Endothelial cell of umbilical vein (primary cell): ENCODE measurements around the gene RPL31. TPM values are rescaled to one million over a fixed set of nuclear protein-coding genes. Genes with fewer than 3 reads are reported as not detected.

Source experiments
- BruUV-seq: library from RNA; stranded (reverse); fragments of 400-500 nt; replicated peaks from 2 replicates; lab custom pipeline; 2021; lab: Mats Ljungman, UMichigan
- CTCF ChIA-PET: fragments of 300-600, 350-600 bp; sonication (Branson Sonifier 250); formaldehyde crosslinking; loops from one replicate; lab custom pipeline; 2021; ENCODE audit warnings: antibody characterized with exemption, inconsistent platforms; lab: Charles Lee
- POLR2A ChIA-PET: fragments of 300-600, 350-600 bp; sonication (Branson Sonifier 250); formaldehyde crosslinking; loops from one replicate; lab custom pipeline; 2021; ENCODE audit warnings: antibody characterized with exemption, inconsistent platforms; lab: Charles Lee
- DNase-seq: peaks from one replicate; pipeline ENCODE4 v3.0.0-alpha.2; 2011; ENCODE audit warnings: low read depth, low spot score
- FAIRE-seq: peaks from 2 replicates; lab custom pipeline; 2011; peaks lifted over from hg19 to GRCh38; lab: Jason Lieb, UNC
- H2AFZ ChIP-seq: 2 replicates; pipeline ENCODE4 v1.6.0; 2012; ENCODE audit warnings: low read depth, low read length, control low read depth, inconsistent platforms
- H3K27ac ChIP-seq: 2 replicates; pipeline ENCODE4 v1.5.1; 2011; ENCODE audit warnings: low read depth, mild to moderate bottlenecking, control low read depth, low read length, moderate library complexity; ENCODE audit not compliant: insufficient read depth
- H3K27me3 ChIP-seq, 2 experiments: 2 replicates each; pipeline versions ENCODE4 v1.6.0 to v1.6.1; 2011; ENCODE audit warnings: low read length in 2 of 2, mixed read lengths in 1 of 2; ENCODE audit not compliant: control insufficient read depth in 2 of 2, insufficient read depth in 2 of 2
- H3K36me3 ChIP-seq, 2 experiments: 2 replicates in 1 of 2; 3 replicates in 1 of 2; pipeline ENCODE4 v1.5.1; 2011; ENCODE audit warnings: low read length in 2 of 2, mild to moderate bottlenecking in 1 of 2, moderate library complexity in 1 of 2; ENCODE audit not compliant: control insufficient read depth in 2 of 2, insufficient read depth in 2 of 2; ENCODE audit errors: extremely low read depth in 1 of 2
- H3K4me1 ChIP-seq: 3 replicates; pipeline ENCODE4 v1.5.1; 2011; ENCODE audit warnings: mild to moderate bottlenecking, low read length; ENCODE audit not compliant: control insufficient read depth, insufficient read depth; ENCODE audit errors: extremely low read depth
- H3K4me2 ChIP-seq: 2 replicates; pipeline ENCODE4 v1.6.1; 2011; ENCODE audit warnings: low read length, control low read depth, mixed read lengths; ENCODE audit not compliant: insufficient read depth
- H3K4me3 ChIP-seq, 3 experiments: fragments of 200-600 bp in 1 of 3; sonication (generic), shearing (Covaris generic) in 1 of 3; replicated peaks in 1 of 3; 2 replicates each; pipeline ENCODE4 v1.5.1; 2011 to 2016; ENCODE audit warnings: control low read depth in 3 of 3, low read length in 3 of 3, mild to moderate bottlenecking in 2 of 3, inconsistent platforms in 1 of 3, low read depth in 1 of 3, moderate library complexity in 1 of 3; ENCODE audit not compliant: insufficient read depth in 1 of 3
- H3K79me2 ChIP-seq: 2 replicates; pipeline ENCODE4 v1.6.0; 2012; ENCODE audit warnings: low read length, inconsistent platforms; ENCODE audit not compliant: control insufficient read depth, insufficient read depth
- H3K9ac ChIP-seq: replicated peaks from 2 replicates; pipeline ENCODE3; 2011; ENCODE audit warnings: low read length, control low read depth; ENCODE audit not compliant: insufficient read depth; ENCODE audit errors: extremely low read depth
- H3K9me1 ChIP-seq: replicated peaks from 3 replicates; pipeline ENCODE4 v1.6.0; 2011; ENCODE audit warnings: mild to moderate bottlenecking, low read length; ENCODE audit not compliant: control insufficient read depth, insufficient read depth; ENCODE audit errors: extremely low read depth
- H3K9me3 ChIP-seq: replicated peaks from 2 replicates; pipeline ENCODE4 v1.5.1; 2012; ENCODE audit warnings: low read length, inconsistent platforms; ENCODE audit not compliant: control insufficient read depth, insufficient read depth
- H4K20me1 ChIP-seq: replicated peaks from 2 replicates; pipeline ENCODE3; 2011; ENCODE audit warnings: mild to moderate bottlenecking, low read length; ENCODE audit not compliant: control insufficient read depth, insufficient read depth; ENCODE audit errors: extremely low read depth
- EZH2 ChIP-seq: IDR thresholded peaks from 2 replicates; pipeline ENCODE4 v1.6.1; 2012; ENCODE audit warnings: borderline replicate concordance, low read depth, mild to moderate bottlenecking, moderate library complexity, low read length, inconsistent platforms; ENCODE audit not compliant: severe bottlenecking
- FOS ChIP-seq: IDR thresholded peaks from 2 replicates; pipeline ENCODE4 v1.6.1; 2011; ENCODE audit warnings: mild to moderate bottlenecking, low read length, moderate library complexity, borderline replicate concordance; ENCODE audit not compliant: insufficient read depth
- GATA2 ChIP-seq: IDR thresholded peaks from 2 replicates; pipeline ENCODE4 v1.7.0; 2011; ENCODE audit warnings: low read depth, mild to moderate bottlenecking, moderate library complexity, mixed read lengths, low read length; ENCODE audit not compliant: insufficient read length, insufficient read depth
- JUN ChIP-seq: IDR thresholded peaks from 2 replicates; pipeline ENCODE4 v1.6.1; 2011; ENCODE audit warnings: borderline replicate concordance, low read depth; ENCODE audit not compliant: insufficient read length, insufficient read depth
- MAX ChIP-seq: IDR thresholded peaks from 2 replicates; pipeline ENCODE4 v1.6.1; 2011; ENCODE audit not compliant: insufficient read depth, insufficient read length
- MYC ChIP-seq: IDR thresholded peaks from one replicate; pipeline ENCODE4 v1.6.1; 2011; ENCODE audit warnings: mild to moderate bottlenecking, low read depth, low read length
- POLR2A ChIP-seq: IDR thresholded peaks from 2 replicates; pipeline ENCODE4 v1.6.1; 2012; ENCODE audit warnings: low read depth, mild to moderate bottlenecking, control low read depth, low read length
- POLR2AphosphoS5 ChIP-seq: IDR thresholded peaks from 2 replicates; pipeline ENCODE4 v1.6.1; 2012; ENCODE audit warnings: low read depth, mild to moderate bottlenecking, control low read depth, low read length, moderate library complexity; ENCODE audit not compliant: insufficient read depth
- dilution Hi-C: fragments of 300-500 bp; cut with MboI; formaldehyde crosslinking; loops from one replicate; pipeline ENCODE4 v1.15.0; 2019; ENCODE audit warnings: low sequenced_read_pairs; ENCODE audit not compliant: extremely low pct_ligation_motif_present
- intact Hi-C: fragments of 100-400 bp; cut with micrococcal nuclease; formaldehyde crosslinking; loops from one replicate; pipeline ENCODE4 v1.10.0; 2022
- polyA plus RNA-seq, 4 experiments: library from polyadenylated mRNA; depleted of rRNA in 3 of 4; stranded (reverse) in 3 of 4; unstranded in 1 of 4; fragments of >200 nt; gene quantifications; 2 replicates each; pipeline versions ENCODE4 v1.2.1 to v1.2.3, GENCODE V29; 2011 to 2012; ENCODE audit warnings: missing spikeins in 1 of 4
- total RNA-seq: library from RNA; stranded (reverse); gene quantifications from 2 replicates; pipeline ENCODE4 v1.2.3, GENCODE V29; 2021
- TF ChIP-seq, protein P1 (sequence below), 2 donors: IDR thresholded peaks; 1 replicate in 1 of 2; 2 replicates in 1 of 2; pipeline ENCODE4 v1.5.1; 2011; ENCODE audit warnings: low read length in 2 of 2, mild to moderate bottlenecking in 2 of 2, moderate library complexity in 2 of 2, control low read depth in 1 of 2, inconsistent platforms in 1 of 2, low read depth in 1 of 2; ENCODE audit not compliant: insufficient read depth in 1 of 2; ENCODE audit errors: extremely low read depth in 1 of 2

RPL31 gene
- total and polyA plus RNA-seq, 2 donors (not counting 3 experiments of a cell fraction or from before 2014, with no cell fraction given) = 1,137 to 1,355 TPM

GRCh38 chr2:101047774-101048173, 45.7 kb downstream of the RPL31 start:
- Histone ChIP-seq H2AFZ (no peak overlapping the region), H3K27ac (peak overlapping the region; percentile 12), H3K9me3 (no peaks in the 10 kb centered on the region), H4K20me1 (no peaks in the 10 kb centered on the region), H3K4me2 (no peak overlapping the region), H3K27me3 (no peaks in the 10 kb centered on the region), H3K4me3 (no peak overlapping the region), H3K9me1 (no peaks in the 10 kb centered on the region), H3K36me3 (peaks cover 0 to 4% of the 10 kb centered on the region in 2 experiments), H3K4me1 (peaks cover 10% of the 10 kb centered on the region), H3K9ac (no peak overlapping the region), H3K79me2 (peaks cover 2% of the 10 kb centered on the region)
- no peak for TF ChIP-seq GATA2
- no peak for TF ChIP-seq POLR2A
- TF ChIP-seq EZH2 = no peak
- intact Hi-C loops (no loop called here), dilution Hi-C loops (loop anchor here (25.0 kb wide), 1 partner anchor 165 kb away; no protein-coding TSS in a partner anchor)
- no TSS peak for BruUV-seq
- ChIA-PET CTCF (interaction anchor here (1.0 to 2.3 kb wide), 5 partner anchors 8 to 157 kb away, joined by 3 to 11 read pairs (median 5); no protein-coding TSS in a partner anchor), POLR2A (no interaction called here)
- no peak for DNase-seq
- peak; percentile 31 for FAIRE-seq

GRCh38 chr2:101048756-101049155, 46.7 kb downstream of the RPL31 start:
- BruUV-seq = no TSS peak
- Histone ChIP-seq H2AFZ (no peak overlapping the region), H3K36me3 (peaks cover 0 to 4% of the 10 kb centered on the region in 2 experiments), H3K4me2 (no peak overlapping the region), H4K20me1 (no peaks in the 10 kb centered on the region), H3K27ac (no peak overlapping the region), H3K9ac (no peak overlapping the region), H3K27me3 (no peaks in the 10 kb centered on the region), H3K9me3 (no peaks in the 10 kb centered on the region), H3K4me1 (peaks cover 10% of the 10 kb centered on the region), H3K79me2 (peaks cover 2% of the 10 kb centered on the region), H3K4me3 (no peak overlapping the region), H3K9me1 (no peaks in the 10 kb centered on the region)
- CTCF ChIA-PET = interaction anchor here (1.1 to 2.0 kb wide), 2 partner anchors 9 to 36 kb away, joined by 3 to 5 read pairs; no protein-coding TSS in a partner anchor
- TF ChIP-seq MAX = no peak
- no peak for TF ChIP-seq POLR2A
- TF ChIP-seq MYC = no peak
- no peak for TF ChIP-seq POLR2AphosphoS5
- no peak for TF ChIP-seq FOS
- TF ChIP-seq, protein P1, sequence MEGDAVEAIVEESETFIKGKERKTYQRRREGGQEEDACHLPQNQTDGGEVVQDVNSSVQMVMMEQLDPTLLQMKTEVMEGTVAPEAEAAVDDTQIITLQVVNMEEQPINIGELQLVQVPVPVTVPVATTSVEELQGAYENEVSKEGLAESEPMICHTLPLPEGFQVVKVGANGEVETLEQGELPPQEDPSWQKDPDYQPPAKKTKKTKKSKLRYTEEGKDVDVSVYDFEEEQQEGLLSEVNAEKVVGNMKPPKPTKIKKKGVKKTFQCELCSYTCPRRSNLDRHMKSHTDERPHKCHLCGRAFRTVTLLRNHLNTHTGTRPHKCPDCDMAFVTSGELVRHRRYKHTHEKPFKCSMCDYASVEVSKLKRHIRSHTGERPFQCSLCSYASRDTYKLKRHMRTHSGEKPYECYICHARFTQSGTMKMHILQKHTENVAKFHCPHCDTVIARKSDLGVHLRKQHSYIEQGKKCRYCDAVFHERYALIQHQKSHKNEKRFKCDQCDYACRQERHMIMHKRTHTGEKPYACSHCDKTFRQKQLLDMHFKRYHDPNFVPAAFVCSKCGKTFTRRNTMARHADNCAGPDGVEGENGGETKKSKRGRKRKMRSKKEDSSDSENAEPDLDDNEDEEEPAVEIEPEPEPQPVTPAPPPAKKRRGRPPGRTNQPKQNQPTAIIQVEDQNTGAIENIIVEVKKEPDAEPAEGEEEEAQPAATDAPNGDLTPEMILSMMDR (IDR thresholded peaks at IDR 0.05; ENCODE audit: extremely low read depth in 1 of 2, insufficient read depth in 1 of 2, low read depth in 1 of 2, low read length in 2 of 2) = no peak
- TF ChIP-seq EZH2 = no peak
- no peak for TF ChIP-seq GATA2
- no peak for TF ChIP-seq JUN
- dilution Hi-C loops = loop anchor here (25.0 kb wide), 1 partner anchor 164 kb away; no protein-coding TSS in a partner anchor
- DNase-seq = no peak
- intact Hi-C loops = no loop called here
- POLR2A ChIA-PET = no interaction called here
- peak; percentile 21 for FAIRE-seq
